Activated T-cell treated with anti-CD3 and anti-CD28 coated beads, Interleukin-2, amount 50 U/mL, for 24 hours (primary cell): ENCODE data around the gene PPP3R2.
"Not testable (repeated sequence)": the region's sequence is repeated elsewhere in the genome, so short reads cannot be mapped to it uniquely, and the experiment has no call there.

Experiments used
- DNase-seq: peaks from one replicate; pipeline ENCODE4 v3.0.0-alpha.2; 2020
- H3K27ac Mint-ChIP-seq: 2 replicates; pipeline ENCODE4 v1.8.0; 2020; ENCODE audit warnings: mild to moderate bottlenecking, mixed read lengths
- H3K27me3 Mint-ChIP-seq: 2 replicates; pipeline ENCODE4 v1.8.0; 2020; ENCODE audit warnings: mixed read lengths
- H3K36me3 Mint-ChIP-seq: 2 replicates; pipeline ENCODE4 v1.8.0; 2020; ENCODE audit warnings: low read depth, mixed read lengths
- H3K4me1 Mint-ChIP-seq: 2 replicates; pipeline ENCODE4 v1.8.0; 2020; ENCODE audit warnings: low read depth, mixed read lengths
- H3K4me3 Mint-ChIP-seq: 2 replicates; pipeline ENCODE4 v1.8.0; 2020; ENCODE audit warnings: mild to moderate bottlenecking, moderate library complexity, mixed read lengths
- H3K9me3 Mint-ChIP-seq: 2 replicates; pipeline ENCODE4 v1.8.0; 2020; ENCODE audit warnings: mixed read lengths

Gene PPP3R2

GRCh38 chr9:101572316-101572715 lies 22.5 kb downstream of the PPP3R2 start:
- Mint-ChIP-seq H3K27ac (peak overlapping the region; percentile 42), H3K36me3 (peaks cover 44% of the 10 kb centered on the region), H3K9me3 (no peaks in the 10 kb centered on the region), H3K4me1 (peaks cover 74% of the 10 kb centered on the region), H3K4me3 (no peak overlapping the region), H3K27me3 (no peaks in the 10 kb centered on the region)
- DNase-seq: no peak

- peaks cover 54% of the 10 kb centered on the region for H3K36me3 Mint-ChIP-seq
- H3K9me3 Mint-ChIP-seq: no peaks in the 10 kb centered on the region
- H3K27ac Mint-ChIP-seq: peak overlapping the region; percentile 47
- no peaks in the 10 kb centered on the region for H3K27me3 Mint-ChIP-seq
- H3K4me3 Mint-ChIP-seq: no peak overlapping the region
- no peak for DNase-seq
- peaks cover 79% of the 10 kb centered on the region for H3K4me1 Mint-ChIP-seq
These were observed 23.7 kb downstream of the PPP3R2 start for GRCh38 chr9:101571114-101571513.

GRCh38 chr9:101569741-101570501 lies 24.8 kb downstream of the PPP3R2 start:
- Mint-ChIP-seq H3K27me3 (no peaks in the 10 kb centered on the region), H3K4me3 (no peak overlapping the region)

GRCh38 chr9:101567725-101568350 lies 26.9 kb downstream of the PPP3R2 start:
- H3K27me3 Mint-ChIP-seq: no peaks in the 10 kb centered on the region
- H3K27ac Mint-ChIP-seq: no peak overlapping the region
- H3K4me3 Mint-ChIP-seq: no peak overlapping the region
- H3K36me3 Mint-ChIP-seq: peaks cover 76% of the 10 kb centered on the region
- peaks cover 58% of the 10 kb centered on the region for H3K4me1 Mint-ChIP-seq
- no peak for DNase-seq
- H3K9me3 Mint-ChIP-seq: no peaks in the 10 kb centered on the region

More at GRCh38 chr9:101569741-101570501, 24.8 kb downstream of the PPP3R2 start:
- Mint-ChIP-seq H3K4me1 (peaks cover 78% of the 10 kb centered on the region), H3K27ac (peak overlapping the region; percentile 78), H3K9me3 (no peaks in the 10 kb centered on the region), H3K36me3 (peaks cover 64% of the 10 kb centered on the region)
- DNase-seq: no peak

GRCh38 chr9:101566904-101567724 lies 27.7 kb downstream of the PPP3R2 start:
- no peaks in the 10 kb centered on the region for H3K9me3 Mint-ChIP-seq
- H3K27ac Mint-ChIP-seq: no peak overlapping the region
- H3K27me3 Mint-ChIP-seq: no peaks in the 10 kb centered on the region
- no peak for DNase-seq
- H3K4me3 Mint-ChIP-seq: no peak overlapping the region
- H3K36me3 Mint-ChIP-seq: peaks cover 81% of the 10 kb centered on the region
- peaks cover 52% of the 10 kb centered on the region for H3K4me1 Mint-ChIP-seq

- H3K4me1 Mint-ChIP-seq: peaks cover 42% of the 10 kb centered on the region
- H3K27me3 Mint-ChIP-seq: no peaks in the 10 kb centered on the region
- H3K4me3 Mint-ChIP-seq: no peak overlapping the region
- peaks cover 1% of the 10 kb centered on the region for H3K9me3 Mint-ChIP-seq
- no peak overlapping the region for H3K27ac Mint-ChIP-seq
- H3K36me3 Mint-ChIP-seq: peaks cover 97% of the 10 kb centered on the region
- DNase-seq: no peak
These were observed 30.5 kb downstream of the PPP3R2 start for GRCh38 chr9:101564252-101564651.

GRCh38 chr9:101562966-101563365 lies 31.8 kb downstream of the PPP3R2 start:
- H3K27me3 Mint-ChIP-seq: no peaks in the 10 kb centered on the region
- H3K9me3 Mint-ChIP-seq: peaks cover 9% of the 10 kb centered on the region
- peaks cover 97% of the 10 kb centered on the region for H3K36me3 Mint-ChIP-seq
- peaks cover 43% of the 10 kb centered on the region for H3K4me1 Mint-ChIP-seq
- H3K27ac Mint-ChIP-seq: no peak overlapping the region
- no peak for DNase-seq
- H3K4me3 Mint-ChIP-seq: no peak overlapping the region

- peaks cover 98% of the 10 kb centered on the region for H3K36me3 Mint-ChIP-seq
- no peak overlapping the region for H3K27ac Mint-ChIP-seq
These were observed 33.0 kb downstream of the PPP3R2 start for GRCh38 chr9:101561740-101562139.

GRCh38 chr9:101549472-101550098 lies 45.2 kb downstream of the PPP3R2 start:
- H3K9me3 Mint-ChIP-seq, DNase-seq, H3K27ac Mint-ChIP-seq, H3K4me1 Mint-ChIP-seq, H3K4me3 Mint-ChIP-seq, H3K27me3 Mint-ChIP-seq: not testable (repeated sequence)
- H3K36me3 Mint-ChIP-seq: peaks cover 100% of the 10 kb centered on the region

More at GRCh38 chr9:101561740-101562139, 33.0 kb downstream of the PPP3R2 start:
- DNase-seq: no peak
- Mint-ChIP-seq H3K4me3 (no peak overlapping the region), H3K9me3 (peaks cover 12% of the 10 kb centered on the region), H3K27me3 (no peaks in the 10 kb centered on the region), H3K4me1 (peaks cover 32% of the 10 kb centered on the region)

GRCh38 chr9:101543098-101543735 lies 51.6 kb downstream of the PPP3R2 start:
- H3K4me1 Mint-ChIP-seq: no peaks in the 10 kb centered on the region
- no peak overlapping the region for H3K27ac Mint-ChIP-seq
- no peak overlapping the region for H3K4me3 Mint-ChIP-seq
- peaks cover 60% of the 10 kb centered on the region for H3K36me3 Mint-ChIP-seq
- no peak for DNase-seq
- no peaks in the 10 kb centered on the region for H3K9me3 Mint-ChIP-seq
- no peaks in the 10 kb centered on the region for H3K27me3 Mint-ChIP-seq
